ENCODE data around the gene CCDC73.

DNA sequence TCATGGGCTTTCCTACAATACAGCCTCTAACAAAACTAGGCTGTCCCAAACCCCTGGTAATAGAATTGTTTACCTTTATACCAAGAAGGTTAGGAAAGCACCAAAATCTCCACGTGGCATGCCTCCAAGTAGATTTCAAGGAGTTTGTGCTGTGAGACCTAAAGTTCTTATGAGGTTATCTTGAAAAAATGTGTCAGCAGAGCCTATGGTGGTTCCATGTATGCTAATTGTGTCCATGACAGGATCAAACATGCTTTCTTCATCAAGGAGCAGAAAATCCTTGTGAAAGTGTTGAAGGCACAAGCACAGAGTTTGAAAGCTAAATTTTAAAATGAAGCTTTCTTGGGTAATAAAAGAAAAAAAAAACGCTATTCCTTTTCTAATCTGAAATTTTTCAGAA is 36.2 kb downstream of the CCDC73 start:
- TF ChIP-seq, protein P1, sequence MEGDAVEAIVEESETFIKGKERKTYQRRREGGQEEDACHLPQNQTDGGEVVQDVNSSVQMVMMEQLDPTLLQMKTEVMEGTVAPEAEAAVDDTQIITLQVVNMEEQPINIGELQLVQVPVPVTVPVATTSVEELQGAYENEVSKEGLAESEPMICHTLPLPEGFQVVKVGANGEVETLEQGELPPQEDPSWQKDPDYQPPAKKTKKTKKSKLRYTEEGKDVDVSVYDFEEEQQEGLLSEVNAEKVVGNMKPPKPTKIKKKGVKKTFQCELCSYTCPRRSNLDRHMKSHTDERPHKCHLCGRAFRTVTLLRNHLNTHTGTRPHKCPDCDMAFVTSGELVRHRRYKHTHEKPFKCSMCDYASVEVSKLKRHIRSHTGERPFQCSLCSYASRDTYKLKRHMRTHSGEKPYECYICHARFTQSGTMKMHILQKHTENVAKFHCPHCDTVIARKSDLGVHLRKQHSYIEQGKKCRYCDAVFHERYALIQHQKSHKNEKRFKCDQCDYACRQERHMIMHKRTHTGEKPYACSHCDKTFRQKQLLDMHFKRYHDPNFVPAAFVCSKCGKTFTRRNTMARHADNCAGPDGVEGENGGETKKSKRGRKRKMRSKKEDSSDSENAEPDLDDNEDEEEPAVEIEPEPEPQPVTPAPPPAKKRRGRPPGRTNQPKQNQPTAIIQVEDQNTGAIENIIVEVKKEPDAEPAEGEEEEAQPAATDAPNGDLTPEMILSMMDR (IDR thresholded peaks at IDR 0.05), result no peak
- no peak for TF ChIP-seq POLR2A (IDR thresholded peaks at IDR 0.05)
